Psoas muscle (tissue), 8 donors: Measurements from ENCODE around the gene LPIN1. TPM values are rescaled to one million over a fixed set of nuclear protein-coding genes. Genes with fewer than 3 reads are reported as not detected.

Source experiments
- ATAC-seq, 4 donors: fragments of 200-7000 bp; cut with Tn5 transposase; one replicate each; pipeline ENCODE4 v1.9.1; 2020; ENCODE audit warnings: moderate library complexity in 3 of 4, mild to moderate bottlenecking in 2 of 4
- DNase-seq, 2 donors: peaks; one replicate each; pipeline ENCODE4 v3.0.0-alpha.2; 2020
- H3K27ac ChIP-seq: fragments of 200-600 bp; one replicate; pipeline ENCODE4 v1.8.0; 2022
- H3K27me3 ChIP-seq, 3 donors: fragments of 200-600 bp in 1 of 3; one replicate each; pipeline versions ENCODE4 v1.6.1 to v1.8.0; 2013 to 2022; ENCODE audit warnings: low read length in 2 of 3, mild to moderate bottlenecking in 2 of 3, moderate library complexity in 1 of 3; ENCODE audit not compliant: insufficient read depth in 3 of 3
- H3K36me3 ChIP-seq, 2 donors: fragments of 200-600 bp in 1 of 2; one replicate each; pipeline versions ENCODE4 v1.6.1 to v1.8.0; 2013 to 2022; ENCODE audit warnings: low read depth in 1 of 2, mild to moderate bottlenecking in 1 of 2, moderate library complexity in 1 of 2; ENCODE audit not compliant: insufficient read depth in 1 of 2
- H3K4me1 ChIP-seq: fragments of 200-600 bp; one replicate; pipeline ENCODE4 v1.8.0; 2022
- H3K4me3 ChIP-seq: fragments of 200-600 bp; one replicate; pipeline ENCODE4 v1.8.0; 2022; ENCODE audit warnings: mild to moderate bottlenecking
- H3K9me3 ChIP-seq: fragments of 200-600 bp; one replicate; pipeline ENCODE4 v1.8.0; 2022
- CTCF ChIP-seq: fragments of 200-600 bp; IDR thresholded peaks from one replicate; pipeline ENCODE4 v1.8.0; 2022; ENCODE audit warnings: antibody characterized with exemption
- WGBS, 3 donors: extraction: QIAGEN DNeasy Blood & Tissue Kit; methylation state at CpG; one replicate each; pipeline versions ENCODE4 v1.1.6 to v1.1.7; 2013; 5-methylcytosine and 5-hydroxymethylcytosine counted together
- intact Hi-C, 2 donors: fragments of 100-400 bp; cut with DNase I; formaldehyde crosslinking; loops; one replicate each; pipeline versions ENCODE4 v1.11.0 to v1.14.2; 2022
- polyA plus RNA-seq, 3 donors: library from polyadenylated mRNA; stranded (reverse); fragments of 200-250 nt; gene quantifications; one replicate each; pipeline ENCODE4 v1.2.3, GENCODE V29; 2013
- total RNA-seq, 4 donors: library from RNA; stranded (reverse); fragmentation: NEBNext Ultra II Directional in 2 of 4; extraction: Animal tissue kit (Norgen Biotek cat#: 25700) in 2 of 4; gene quantifications; one replicate each; pipeline versions ENCODE4 v1.2.1 to v1.2.4, GENCODE V29; 2021 to 2023
- donor health status: healthy with polysubstance abuse.
- donor health status: DM: no; HTN: no; CAD: no; lungs with moderate emphysema.
- donor health status: Bipolar disorder and iron deficiency.
- donor health status: healthy.
- donor health status: DM: yes; HTN: yes; CAD: no.
- donor health status: DM: no; HTN: no; CAD: no.
- donor health status: DM: no; HTN: no; CAD: no.
- donor health status: DM: yes; HTN: yes; CAD: no.

Gene LPIN1
- total and polyA plus RNA-seq, 7 donors, result 82.0 to 382 (median 146) TPM

DNA sequence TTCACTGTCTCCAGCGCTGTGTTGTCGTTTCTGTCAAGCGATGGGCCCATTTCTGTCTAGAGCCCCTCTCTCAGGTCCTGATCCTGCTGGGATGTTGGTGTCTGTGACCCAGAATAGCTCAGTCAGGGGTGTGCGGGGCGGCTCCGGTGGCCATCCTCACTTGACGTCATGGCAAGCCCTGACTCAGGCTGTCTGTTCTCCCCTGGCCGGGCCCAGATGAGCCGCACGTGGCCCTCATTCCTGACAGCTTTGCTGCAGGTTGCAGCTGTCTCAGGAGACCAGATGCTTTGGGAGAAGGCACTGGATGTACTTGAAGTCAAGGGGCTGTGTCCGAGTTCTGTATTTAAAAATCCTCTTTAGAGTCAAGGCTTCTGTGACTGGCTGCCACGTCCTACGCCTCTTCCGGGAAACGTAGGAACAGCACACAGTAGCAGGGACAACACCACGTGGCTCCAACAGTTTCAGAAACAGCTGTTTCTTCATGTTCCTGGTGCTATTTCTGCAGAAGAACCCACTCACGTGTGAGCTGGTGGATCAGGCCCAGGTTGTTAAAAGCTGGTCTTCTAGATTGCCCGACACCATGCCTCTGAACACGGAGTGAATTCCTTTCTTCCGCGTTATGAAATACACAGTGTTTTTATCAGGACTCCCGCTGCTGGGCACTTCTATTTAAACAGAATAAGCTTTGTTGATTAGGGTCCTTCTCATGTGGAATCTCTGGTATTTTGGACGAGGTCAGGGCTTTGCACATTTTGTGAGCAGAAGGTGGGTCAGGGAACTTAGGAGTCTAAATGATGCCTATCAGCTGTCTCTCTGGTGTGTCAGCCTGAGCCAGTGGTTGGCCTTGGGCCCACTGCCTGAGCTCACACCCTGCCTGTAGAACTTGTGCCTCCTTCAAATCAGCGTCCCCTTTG lies 48.2 kb upstream of the LPIN1 start:
- peak overlapping the region; percentile 35 for H3K4me3 ChIP-seq

DNA sequence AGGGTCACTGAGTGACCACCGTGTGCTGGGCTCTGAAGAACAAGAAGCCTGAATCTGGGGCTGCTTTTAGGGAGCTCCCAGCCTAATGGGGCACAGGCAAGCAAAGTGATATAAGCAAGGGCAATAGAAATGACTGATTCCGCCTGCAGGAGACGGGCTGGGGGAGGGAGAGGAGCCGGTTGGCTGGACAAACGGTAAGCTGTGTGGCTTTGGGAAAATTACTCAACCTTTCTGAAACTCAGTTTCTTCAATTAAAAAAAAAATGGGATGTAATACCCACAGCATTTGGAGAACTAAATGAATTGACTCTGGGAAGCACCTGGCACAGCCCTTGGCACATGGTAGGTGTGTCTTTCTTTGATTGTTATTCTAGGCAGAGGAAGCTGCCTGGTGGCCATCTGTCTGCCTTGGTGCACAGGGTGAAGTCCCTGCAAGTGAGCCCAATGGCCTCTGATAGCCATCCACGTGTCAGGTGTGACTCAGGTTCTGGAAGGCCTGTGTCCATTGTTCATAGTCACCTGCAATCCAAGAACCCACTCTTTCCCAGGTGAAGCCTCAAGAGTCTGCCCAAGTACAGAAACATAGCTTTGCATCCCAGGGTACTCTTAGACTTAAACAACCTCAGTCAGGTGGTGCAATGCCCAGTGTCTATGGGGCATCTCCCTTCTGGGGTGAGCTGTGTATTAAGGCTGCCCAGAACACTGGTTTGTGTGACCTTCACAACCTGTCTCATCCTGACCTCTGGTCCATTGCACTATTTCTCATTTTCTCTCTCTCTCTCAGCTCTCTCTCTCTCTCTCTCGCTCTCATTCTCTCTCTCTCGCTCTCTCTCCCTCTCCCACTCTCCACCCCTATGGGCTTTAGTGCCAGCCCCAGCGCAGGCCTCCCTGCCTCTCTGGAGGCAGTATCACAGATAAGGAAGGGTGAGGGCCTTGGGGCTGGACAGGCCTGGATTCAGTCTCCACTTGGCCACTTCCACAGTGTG lies 46.5 kb upstream of the LPIN1 start:
- no peak for DNase-seq
- no peaks in the 10 kb centered on the region for H3K27me3 ChIP-seq
- H3K4me3 ChIP-seq, result no peak overlapping the region
- H3K4me1 ChIP-seq, result peaks cover 39% of the 10 kb centered on the region
- WGBS, 3 donors, result 80 to 84% (median 80%) methylated on average over 9 of the region's 9 CpGs
- no peak for TF ChIP-seq CTCF
- no peaks in the 10 kb centered on the region for H3K9me3 ChIP-seq
- no peak for ATAC-seq
- no peaks in the 10 kb centered on the region for H3K36me3 ChIP-seq
- intact Hi-C loops, result loop anchor here (2.0 to 5.0 kb wide), 3 partner anchors 37 to 47 kb away; partner anchors contain the start of gene LPIN1 (in 1 of the 2)
- H3K27ac ChIP-seq, result no peak overlapping the region

More for the DNA sequence above, 48.2 kb upstream of the LPIN1 start:
- DNase-seq (peak; percentile 91 to 97), ATAC-seq (peak; percentile 82 to 85 (median 84))
- H3K4me1 ChIP-seq, result peaks cover 34% of the 10 kb centered on the region
- H3K9me3 ChIP-seq, result no peaks in the 10 kb centered on the region
- H3K27ac ChIP-seq, result peak overlapping the region; percentile 91
- intact Hi-C loops, result loop anchor here in 1 of 2 donors (5.0 kb wide), 1 partner anchor 49 kb away; the partner anchor contains the start of gene LPIN1
- no peaks in the 10 kb centered on the region for H3K27me3 ChIP-seq
- no peaks in the 10 kb centered on the region for H3K36me3 ChIP-seq
- TF ChIP-seq CTCF, result peak; percentile 33
- WGBS, 3 donors, result 26 to 31% (median 29%) methylated on average over 24 of the region's 24 CpGs

GRCh38 chr2:11701206-11701605 lies 45.2 kb upstream of the LPIN1 start:
- intact Hi-C loops, result loop anchor here (2.0 to 5.0 kb wide), 2 partner anchors 36 to 38 kb away; no protein-coding TSS in a partner anchor

More at GRCh38 chr2:11701206-11701605, 45.2 kb upstream of the LPIN1 start:
- ATAC-seq (no peak), DNase-seq (no peak)
- no peak overlapping the region for H3K4me3 ChIP-seq
- H3K27ac ChIP-seq, result peak overlapping the region; percentile 51
- H3K36me3 ChIP-seq, result no peaks in the 10 kb centered on the region
- no peaks in the 10 kb centered on the region for H3K9me3 ChIP-seq
- H3K27me3 ChIP-seq, result no peaks in the 10 kb centered on the region
- no peak for TF ChIP-seq CTCF
- H3K4me1 ChIP-seq, result peaks cover 39% of the 10 kb centered on the region
- 85 to 90% (median 90%) methylated on average over 5 of the region's 5 CpGs for WGBS, 3 donors
